D721Med (cell line): ENCODE measurements around the gene CAMK2D.

Experiments
- DNase-seq: peaks from one replicate; pipeline ENCODE4 v3.0.0; 2011; ENCODE audit warnings: low spot score; ENCODE audit not compliant: insufficient read length
- FAIRE-seq: peaks from 2 replicates; lab custom pipeline; 2011; peaks lifted over from hg19 to GRCh38; lab: Jason Lieb, UNC
- CTCF ChIP-seq: IDR thresholded peaks from 2 replicates; pipeline ENCODE4 v1.5.1; 2012; ENCODE audit warnings: mild to moderate bottlenecking, control low read depth; ENCODE audit not compliant: insufficient read depth; ENCODE audit errors: missing control alignments

The CAMK2D gene

GRCh38 chr4:113505044-113505443, 256.5 kb downstream of the CAMK2D start:
- TF ChIP-seq CTCF: no peak

GRCh38 chr4:113504422-113504821, 257.1 kb downstream of the CAMK2D start:
- DNase-seq (no peak), FAIRE-seq (no peak)
- no peak for TF ChIP-seq CTCF

More at GRCh38 chr4:113505044-113505443, 256.5 kb downstream of the CAMK2D start:
- FAIRE-seq: no peak
- DNase-seq: no peak

GRCh38 chr4:113503691-113504090, 257.8 kb downstream of the CAMK2D start:
- FAIRE-seq: no peak

GRCh38 chr4:113502906-113503305, 258.6 kb downstream of the CAMK2D start:
- TF ChIP-seq CTCF: no peak
- no peak for DNase-seq
- FAIRE-seq: no peak

More at GRCh38 chr4:113503691-113504090, 257.8 kb downstream of the CAMK2D start:
- no peak for TF ChIP-seq CTCF
- no peak for DNase-seq

GRCh38 chr4:113502476-113502875, 259.1 kb downstream of the CAMK2D start:
- no peak for TF ChIP-seq CTCF
- FAIRE-seq: peak; percentile 55
- DNase-seq: no peak

- DNase-seq (no peak), FAIRE-seq (no peak)
- no peak for TF ChIP-seq CTCF
These were observed 261.1 kb downstream of the CAMK2D start for GRCh38 chr4:113500424-113500823.

GRCh38 chr4:113499696-113500095, 261.8 kb downstream of the CAMK2D start:
- TF ChIP-seq CTCF: no peak
- FAIRE-seq (no peak), DNase-seq (no peak)
